KMS-11 (cell line): ENCODE results near the gene RSF1.

Experiments
- H2AFZ ChIP-seq: fragments of 200-600 bp; sonication (generic); 2 replicates; pipeline ENCODE4 v1.6.1; 2016; ENCODE audit warnings: antibody characterized with exemption, mixed run types, low read depth
- H3K27ac ChIP-seq: fragments of 200-600 bp; sonication (generic); 2 replicates; pipeline ENCODE4 v1.6.1; 2016; ENCODE audit warnings: mild to moderate bottlenecking, mixed run types
- H3K27me3 ChIP-seq: fragments of 200-600 bp; sonication (generic); 2 replicates; pipeline ENCODE4 v1.6.1; 2017; ENCODE audit warnings: mild to moderate bottlenecking, low read depth, mixed run types, moderate library complexity; ENCODE audit not compliant: insufficient read depth
- H3K36me3 ChIP-seq: fragments of 200-600 bp; sonication (generic); 2 replicates; pipeline ENCODE4 v1.6.1; 2017; ENCODE audit warnings: mild to moderate bottlenecking, mixed run types; ENCODE audit not compliant: insufficient read depth
- H3K4me1 ChIP-seq: fragments of 200-600 bp; sonication (generic); 2 replicates; pipeline ENCODE4 v1.6.1; 2016; ENCODE audit warnings: mild to moderate bottlenecking, low read depth, mixed run types; ENCODE audit not compliant: poor library complexity, severe bottlenecking
- H3K4me2 ChIP-seq: fragments of 200-600 bp; sonication (generic); 2 replicates; pipeline ENCODE4 v1.7.0; 2016; ENCODE audit warnings: mild to moderate bottlenecking, mixed run types
- H3K4me3 ChIP-seq: fragments of 200-600 bp; sonication (generic); IDR thresholded peaks from 2 replicates; pipeline ENCODE4 v1.6.1; 2017; ENCODE audit warnings: low read depth, low read length, mixed read lengths; ENCODE audit not compliant: insufficient read depth
- H3K79me2 ChIP-seq: fragments of 200-600 bp; sonication (generic); 2 replicates; pipeline ENCODE4 v1.6.1; 2016; ENCODE audit warnings: low read depth, mixed run types; ENCODE audit not compliant: insufficient read depth
- H3K9ac ChIP-seq: fragments of 200-600 bp; sonication (generic); 2 replicates; pipeline ENCODE4 v1.6.1; 2016; ENCODE audit warnings: mild to moderate bottlenecking, mixed run types
- H4K20me1 ChIP-seq: fragments of 200-600 bp; sonication (generic); 2 replicates; pipeline ENCODE4 v1.6.1; 2016; ENCODE audit warnings: mild to moderate bottlenecking, mixed run types; ENCODE audit not compliant: insufficient read depth
- CTCF ChIP-seq: fragments of 200-600 bp; sonication (generic); conservative IDR thresholded peaks from 2 replicates; pipeline ENCODE4 v1.6.1; 2017; ENCODE audit warnings: low read depth, mild to moderate bottlenecking, antibody characterized with exemption, low read length, moderate library complexity, mixed read lengths

Gene RSF1

GRCh38 chr11:77732143-77732542 is 88.4 kb downstream of the RSF1 start:
- no peak overlapping the region for H3K27ac ChIP-seq

GRCh38 chr11:77730789-77731188 is 89.7 kb downstream of the RSF1 start:
- Histone ChIP-seq H3K79me2 (no peaks in the 10 kb centered on the region), H3K27ac (no peak overlapping the region)

More at GRCh38 chr11:77732143-77732542, 88.4 kb downstream of the RSF1 start:
- TF ChIP-seq CTCF = no peak
- Histone ChIP-seq H3K4me2 (no peak overlapping the region), H2AFZ (no peak overlapping the region), H3K4me3 (no peak overlapping the region), H3K9ac (no peak overlapping the region), H3K79me2 (no peaks in the 10 kb centered on the region), H3K4me1 (no peaks in the 10 kb centered on the region), H3K27me3 (no peaks in the 10 kb centered on the region), H4K20me1 (no peaks in the 10 kb centered on the region), H3K36me3 (no peaks in the 10 kb centered on the region)

GRCh38 chr11:77729063-77729462 is 91.5 kb downstream of the RSF1 start:
- Histone ChIP-seq H4K20me1 (no peaks in the 10 kb centered on the region), H3K4me1 (peaks cover 20% of the 10 kb centered on the region), H3K79me2 (no peaks in the 10 kb centered on the region), H3K4me3 (no peak overlapping the region), H3K36me3 (no peaks in the 10 kb centered on the region), H3K4me2 (no peak overlapping the region), H2AFZ (no peak overlapping the region), H3K27ac (no peak overlapping the region), H3K27me3 (no peaks in the 10 kb centered on the region), H3K9ac (no peak overlapping the region)
- no peak for TF ChIP-seq CTCF

More at GRCh38 chr11:77730789-77731188, 89.7 kb downstream of the RSF1 start:
- H3K4me3 ChIP-seq = no peak overlapping the region
- H2AFZ ChIP-seq = no peak overlapping the region
- no peak overlapping the region for H3K9ac ChIP-seq
- H3K27me3 ChIP-seq = no peaks in the 10 kb centered on the region
- no peak for TF ChIP-seq CTCF
- no peaks in the 10 kb centered on the region for H3K36me3 ChIP-seq
- no peak overlapping the region for H3K4me2 ChIP-seq
- H3K4me1 ChIP-seq = peaks cover 11% of the 10 kb centered on the region
- H4K20me1 ChIP-seq = no peaks in the 10 kb centered on the region

GRCh38 chr11:77728203-77728786 is 92.2 kb downstream of the RSF1 start:
- H3K9ac ChIP-seq = no peak overlapping the region
- H4K20me1 ChIP-seq = no peaks in the 10 kb centered on the region
- H3K4me1 ChIP-seq = peaks cover 20% of the 10 kb centered on the region
- no peak for TF ChIP-seq CTCF
- no peaks in the 10 kb centered on the region for H3K79me2 ChIP-seq
- H3K36me3 ChIP-seq = no peaks in the 10 kb centered on the region
- no peak overlapping the region for H3K4me3 ChIP-seq
- H3K27ac ChIP-seq = no peak overlapping the region
- no peak overlapping the region for H3K4me2 ChIP-seq
- H3K27me3 ChIP-seq = no peaks in the 10 kb centered on the region
- H2AFZ ChIP-seq = no peak overlapping the region
